ENCODE data around the gene TUBA1C. TPM values are rescaled to one million over a fixed set of nuclear protein-coding genes. Genes with fewer than 3 reads are reported as not detected.
"Not testable (repeated sequence)": the region's sequence is repeated elsewhere in the genome, so short reads cannot be mapped to it uniquely, and the experiment has no call there.

TUBA1C gene
- total RNA-seq, 1 experiment from 2014 or later: 540 TPM

GRCh38 chr12:49305762-49306510 is 41.1 kb downstream of the TUBA1C start (continued):
- TF ChIP-seq ZBTB43 (CRISPR knock-in tag; IDR thresholded peaks at IDR 0.05): no peak
- no peak for TF ChIP-seq ZBTB21 (CRISPR knock-in tag; IDR thresholded peaks at IDR 0.05; ENCODE audit: borderline replicate concordance)
- TF ChIP-seq FOXP4 (CRISPR knock-in tag; IDR thresholded peaks at IDR 0.05): no peak
- no peak for TF ChIP-seq NR1H2 (CRISPR knock-in tag; IDR thresholded peaks at IDR 0.05)
- no peak for TF ChIP-seq TCF7 (CRISPR knock-in tag; IDR thresholded peaks at IDR 0.05; ENCODE audit: low read depth)

GRCh38 chr12:49309386-49309785 is 44.5 kb downstream of the TUBA1C start:
- ATAC-seq: no peak
- H3K4me1 Mint-ChIP-seq: no peaks in the 10 kb centered on the region
- H3K4me3 Mint-ChIP-seq: no peak overlapping the region
- POLR2A ChIA-PET: no interaction called here
- H3K36me3 Mint-ChIP-seq: no peaks in the 10 kb centered on the region
- DNase-seq (ENCODE audit: low spot score): no peak
- TF ChIP-seq ATF1 (CRISPR knock-in tag; IDR thresholded peaks at IDR 0.05) (no peak), AR (CRISPR knock-in tag; IDR thresholded peaks at IDR 0.05) (no peak), TEAD1 (CRISPR knock-in tag; IDR thresholded peaks at IDR 0.05) (no peak), JAZF1 (CRISPR knock-in tag; IDR thresholded peaks at IDR 0.05) (no peak), E2F1 (CRISPR knock-in tag; IDR thresholded peaks at IDR 0.05) (no peak), SP1 (CRISPR knock-in tag; conservative IDR thresholded peaks at IDR 0.05) (no peak), ATF6 (CRISPR knock-in tag; IDR thresholded peaks at IDR 0.05) (no peak), ELF4 (CRISPR knock-in tag; IDR thresholded peaks at IDR 0.05; ENCODE audit: low read depth) (no peak), CREM (CRISPR knock-in tag; IDR thresholded peaks at IDR 0.05) (no peak), PRRX2 (CRISPR knock-in tag; IDR thresholded peaks at IDR 0.05) (no peak), HMGA2 (CRISPR knock-in tag; IDR thresholded peaks at IDR 0.05) (no peak), MAX (CRISPR knock-in tag; IDR thresholded peaks at IDR 0.05) (no peak), OVOL2 (CRISPR knock-in tag; IDR thresholded peaks at IDR 0.05; ENCODE audit: borderline replicate concordance) (no peak), NR1H2 (CRISPR knock-in tag; IDR thresholded peaks at IDR 0.05) (no peak)
- TF ChIP-seq, protein P1, sequence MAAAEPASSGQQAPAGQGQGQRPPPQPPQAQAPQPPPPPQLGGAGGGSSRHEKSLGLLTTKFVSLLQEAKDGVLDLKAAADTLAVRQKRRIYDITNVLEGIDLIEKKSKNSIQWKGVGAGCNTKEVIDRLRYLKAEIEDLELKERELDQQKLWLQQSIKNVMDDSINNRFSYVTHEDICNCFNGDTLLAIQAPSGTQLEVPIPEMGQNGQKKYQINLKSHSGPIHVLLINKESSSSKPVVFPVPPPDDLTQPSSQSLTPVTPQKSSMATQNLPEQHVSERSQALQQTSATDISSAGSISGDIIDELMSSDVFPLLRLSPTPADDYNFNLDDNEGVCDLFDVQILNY (CRISPR knock-in tag; IDR thresholded peaks at IDR 0.05): no peak
- TF ChIP-seq, protein P2, sequence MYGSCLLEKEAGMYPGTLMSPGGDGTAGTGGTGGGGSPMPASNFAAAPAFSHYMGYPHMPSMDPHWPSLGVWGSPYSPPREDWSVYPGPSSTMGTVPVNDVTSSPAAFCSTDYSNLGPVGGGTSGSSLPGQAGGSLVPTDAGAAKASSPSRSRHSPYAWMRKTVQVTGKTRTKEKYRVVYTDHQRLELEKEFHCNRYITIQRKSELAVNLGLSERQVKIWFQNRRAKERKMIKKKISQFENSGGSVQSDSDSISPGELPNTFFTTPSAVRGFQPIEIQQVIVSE (CRISPR knock-in tag; IDR thresholded peaks at IDR 0.05; ENCODE audit: borderline replicate concordance): no peak
- TF ChIP-seq, protein P3, sequence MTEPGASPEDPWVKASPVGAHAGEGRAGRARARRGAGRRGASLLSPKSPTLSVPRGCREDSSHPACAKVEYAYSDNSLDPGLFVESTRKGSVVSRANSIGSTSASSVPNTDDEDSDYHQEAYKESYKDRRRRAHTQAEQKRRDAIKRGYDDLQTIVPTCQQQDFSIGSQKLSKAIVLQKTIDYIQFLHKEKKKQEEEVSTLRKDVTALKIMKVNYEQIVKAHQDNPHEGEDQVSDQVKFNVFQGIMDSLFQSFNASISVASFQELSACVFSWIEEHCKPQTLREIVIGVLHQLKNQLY (CRISPR knock-in tag; IDR thresholded peaks at IDR 0.05): no peak
- peaks cover 45% of the 10 kb centered on the region for H3K27me3 Mint-ChIP-seq (ENCODE audit: low read depth)
- H3K9me3 Mint-ChIP-seq: no peaks in the 10 kb centered on the region
- CTCF ChIA-PET: interaction anchor here (1.0 to 1.2 kb wide), 2 partner anchors 22 to 40 kb away, joined by 3 read pairs; no protein-coding TSS in a partner anchor
- no peak overlapping the region for H3K27ac Mint-ChIP-seq

DNA sequence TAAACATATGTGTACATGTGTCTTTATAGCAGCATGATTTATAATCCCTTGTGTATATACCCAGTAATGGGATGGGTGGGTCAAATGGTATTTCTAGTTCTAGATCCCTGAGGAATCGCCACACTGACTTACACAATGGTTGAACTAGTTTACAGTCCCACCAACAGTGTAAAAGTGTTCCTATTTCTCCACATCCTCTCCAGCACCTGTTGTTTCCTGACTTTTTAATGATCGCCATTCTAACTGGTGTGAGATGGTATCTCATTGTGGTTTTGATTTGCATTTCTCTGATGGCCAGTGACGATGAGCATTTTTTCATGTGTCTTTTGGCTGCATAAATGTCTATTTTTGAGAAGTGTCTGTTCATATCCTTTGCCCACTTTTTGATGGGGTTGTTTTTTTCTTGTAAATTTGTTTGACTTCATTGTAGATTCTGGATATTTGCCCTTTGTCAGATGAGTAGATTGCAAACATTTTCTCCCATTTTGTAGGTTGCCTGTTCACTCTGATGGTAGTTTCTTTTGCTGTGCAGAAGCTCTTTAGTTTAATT is 45.6 kb downstream of the TUBA1C start:
- H3K27ac Mint-ChIP-seq, ATAC-seq: not testable (repeated sequence)

More for the DNA sequence above, 45.6 kb downstream of the TUBA1C start:
- H3K36me3 Mint-ChIP-seq; POLR2A ChIA-PET; DNase-seq (ENCODE audit: low spot score); H3K4me1 Mint-ChIP-seq; H3K9me3 Mint-ChIP-seq; H3K4me3 Mint-ChIP-seq: not testable (repeated sequence)
- CTCF ChIA-PET: interaction anchor here (1.2 kb wide), 1 partner anchor 35 kb away, joined by 3 read pairs; no protein-coding TSS in a partner anchor
- peaks cover 39% of the 10 kb centered on the region for H3K27me3 Mint-ChIP-seq (ENCODE audit: low read depth)

Measured in WTC11 (cell line).